ENCODE measurements around the gene DPP7. TPM values are rescaled to one million over a fixed set of nuclear protein-coding genes. Genes with fewer than 3 reads are reported as not detected.
A peak's percentile ranks its signal among the peaks of the same experiment; 100 is the strongest.

The DPP7 gene
- total RNA-seq, 2 experiments from 2014 or later, result 271 to 321 TPM

DNA sequence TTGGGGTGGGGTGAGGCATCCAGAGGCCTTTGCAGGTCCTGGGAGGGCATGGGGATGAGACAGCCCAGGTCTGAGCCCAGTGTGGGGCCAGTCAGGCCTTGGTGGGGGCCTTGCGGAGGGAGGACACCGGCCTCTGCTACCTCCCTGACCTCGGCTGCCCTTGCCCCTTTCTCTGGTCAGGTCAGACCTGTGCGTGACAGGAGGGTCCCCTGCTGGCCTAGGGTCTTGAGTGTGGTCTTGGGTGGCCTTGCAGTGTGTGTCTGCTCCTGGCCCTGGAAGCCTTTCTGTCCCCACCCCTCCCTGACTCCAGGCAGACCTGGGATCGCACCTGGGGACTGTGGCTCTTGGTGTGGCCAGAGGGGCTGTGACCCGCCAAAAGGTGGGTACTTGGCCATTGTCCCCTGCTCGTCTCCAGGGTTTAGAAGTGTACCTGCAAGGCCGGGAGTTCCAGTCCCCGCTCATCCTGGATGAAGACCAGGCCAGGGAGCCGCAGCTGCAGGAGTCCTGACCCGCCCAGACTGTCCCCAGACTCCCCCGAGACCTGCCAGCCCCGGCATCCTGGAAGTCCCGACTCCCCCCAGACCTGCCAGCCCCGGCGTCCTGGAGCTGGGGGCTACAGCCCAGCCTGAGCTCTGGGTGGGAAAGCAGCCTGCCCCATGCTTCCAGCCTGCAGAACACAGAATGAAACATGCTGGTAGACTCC is 32.2 kb downstream of the DPP7 start:
- H3K36me3 Mint-ChIP-seq, result peaks cover 7% of the 10 kb centered on the region
- H3K9me3 Mint-ChIP-seq (ENCODE audit: low read depth), result no peaks in the 10 kb centered on the region
- no peak for DNase-seq
- H3K4me1 Mint-ChIP-seq, result peaks cover 33% of the 10 kb centered on the region
- CTCF ChIA-PET, result interaction anchor here (10.6 kb wide), 1 partner anchor 14 kb away, joined by 138 read pairs; the partner anchor contains the start of gene SAPCD2
- H3K27ac Mint-ChIP-seq, result no peak overlapping the region
- ATAC-seq, result no peak
- H3K27me3 Mint-ChIP-seq, result no peaks in the 10 kb centered on the region
- no peak overlapping the region for H3K4me3 Mint-ChIP-seq

DNA sequence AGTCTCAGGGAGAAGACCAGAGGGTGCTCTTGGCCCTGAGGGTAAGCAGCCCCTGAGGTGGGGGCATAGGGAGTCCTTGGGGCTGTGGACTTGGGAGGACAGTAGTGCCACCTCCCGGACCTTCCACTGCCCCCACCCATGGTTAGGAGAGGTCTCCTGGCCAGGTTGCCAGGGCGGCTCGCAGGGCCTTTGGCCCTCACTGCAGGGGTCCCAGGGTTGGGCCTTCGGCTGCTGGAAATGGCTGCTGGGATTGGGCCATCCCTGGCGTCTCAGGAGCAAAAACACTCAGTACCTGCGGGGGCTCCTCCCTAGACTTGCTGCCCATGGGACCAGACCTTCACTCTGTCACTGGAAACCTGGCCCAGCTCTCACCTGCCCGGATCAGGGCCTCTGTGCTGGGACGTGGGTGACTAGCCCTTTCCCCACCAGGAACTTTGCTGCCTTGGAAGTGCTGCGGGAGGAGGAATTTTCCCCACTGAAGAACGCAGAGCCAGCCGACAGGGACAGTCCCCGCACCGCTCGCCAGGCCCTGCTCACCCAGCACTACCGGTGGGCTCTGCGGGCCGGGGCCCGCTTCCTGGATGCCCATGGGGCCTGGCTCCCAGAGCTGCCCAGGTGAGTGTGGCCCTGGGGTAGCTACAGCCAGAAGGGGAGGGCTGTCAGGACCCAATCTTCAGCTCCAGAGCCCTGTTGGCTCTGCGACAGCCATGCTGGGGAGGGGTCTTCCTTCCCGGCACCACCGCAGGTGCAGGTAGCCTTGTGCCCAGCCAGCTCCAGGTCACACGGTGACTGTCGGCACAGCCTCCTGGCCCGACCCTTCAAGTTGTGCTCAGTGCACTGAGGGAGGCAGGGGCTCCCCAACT is 34.0 kb downstream of the DPP7 start:
- Mint-ChIP-seq H3K27me3 (no peaks in the 10 kb centered on the region), H3K9me3 (ENCODE audit: low read depth) (no peaks in the 10 kb centered on the region), H3K4me1 (peaks cover 30% of the 10 kb centered on the region), H3K4me3 (no peak overlapping the region), H3K36me3 (peaks cover 7% of the 10 kb centered on the region), H3K27ac (no peak overlapping the region)
- no peak for ATAC-seq
- DNase-seq, result no peak
- CTCF ChIA-PET, result no interaction called here

DNA sequence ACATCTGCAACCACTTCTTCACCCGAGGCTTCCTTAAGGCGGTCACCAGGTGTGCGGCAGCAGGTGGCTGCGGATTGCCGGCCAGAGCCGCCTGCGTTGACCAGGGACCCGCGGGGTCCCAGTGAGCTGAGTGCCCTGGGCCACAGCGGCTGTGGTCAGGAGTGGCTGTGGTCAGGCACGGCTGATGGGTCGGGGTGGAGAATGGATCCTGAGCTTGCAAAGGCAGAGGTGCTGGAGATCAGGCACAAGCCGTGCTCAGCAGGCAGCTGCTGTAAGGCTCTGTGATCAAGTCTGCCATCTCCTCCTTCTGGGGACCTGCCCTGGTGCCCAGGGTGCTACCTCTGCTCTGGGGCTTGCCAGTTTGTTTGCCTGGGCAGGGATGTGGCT is 35.1 kb downstream of the DPP7 start:
- Mint-ChIP-seq H3K4me3 (no peak overlapping the region), H3K4me1 (peaks cover 22% of the 10 kb centered on the region), H3K27me3 (no peaks in the 10 kb centered on the region), H3K9me3 (ENCODE audit: low read depth) (no peaks in the 10 kb centered on the region), H3K36me3 (peaks cover 7% of the 10 kb centered on the region), H3K27ac (no peak overlapping the region)
- CTCF ChIA-PET, result interaction anchor here (0.7 to 2.5 kb wide), 2 partner anchors 11 to 157 kb away, joined by 3 to 9 read pairs; no protein-coding TSS in a partner anchor
- no peak for DNase-seq
- no peak for ATAC-seq

DNA sequence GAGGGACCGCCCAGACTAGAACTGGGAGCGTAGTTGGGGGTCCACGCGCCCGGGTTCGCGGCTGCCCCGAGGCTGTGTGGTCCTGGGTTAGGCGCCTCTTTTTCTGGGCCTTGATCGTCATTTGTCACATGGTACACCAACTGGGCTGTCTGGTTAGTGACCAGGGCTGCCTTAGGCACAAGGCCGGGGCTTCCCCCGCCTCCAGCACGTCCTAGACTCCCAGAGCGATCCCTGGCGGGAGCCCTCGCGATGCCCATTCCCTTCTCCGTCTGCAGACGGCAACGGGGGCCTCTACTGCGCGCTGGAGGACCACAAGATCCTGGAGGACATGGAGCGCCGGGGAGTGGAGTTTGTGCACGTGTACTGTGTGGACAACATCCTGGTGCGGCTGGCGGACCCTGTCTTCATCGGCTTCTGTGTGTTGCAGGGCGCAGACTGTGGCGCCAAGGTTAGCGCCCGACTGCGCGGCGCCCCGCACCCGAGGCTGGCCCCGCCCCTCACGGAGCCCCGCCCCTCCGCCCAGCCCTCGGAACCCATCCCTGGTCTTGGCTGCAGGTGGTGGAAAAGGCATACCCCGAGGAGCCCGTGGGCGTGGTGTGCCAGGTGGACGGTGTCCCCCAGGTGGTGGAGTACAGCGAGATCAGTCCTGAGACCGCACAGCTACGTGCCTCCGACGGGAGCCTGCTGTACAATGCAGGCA is 35.7 kb downstream of the DPP7 start:
- DNase-seq (no peak), ATAC-seq (no peak)
- H3K36me3 Mint-ChIP-seq, result peaks cover 7% of the 10 kb centered on the region
- no peaks in the 10 kb centered on the region for H3K27me3 Mint-ChIP-seq
- CTCF ChIA-PET, result interaction anchor here (0.7 to 2.5 kb wide), 2 partner anchors 11 to 158 kb away, joined by 3 to 9 read pairs; no protein-coding TSS in a partner anchor
- no peaks in the 10 kb centered on the region for H3K9me3 Mint-ChIP-seq (ENCODE audit: low read depth)
- H3K27ac Mint-ChIP-seq, result no peak overlapping the region
- peak overlapping the region; percentile 73 for H3K4me3 Mint-ChIP-seq
- peaks cover 20% of the 10 kb centered on the region for H3K4me1 Mint-ChIP-seq

DNA sequence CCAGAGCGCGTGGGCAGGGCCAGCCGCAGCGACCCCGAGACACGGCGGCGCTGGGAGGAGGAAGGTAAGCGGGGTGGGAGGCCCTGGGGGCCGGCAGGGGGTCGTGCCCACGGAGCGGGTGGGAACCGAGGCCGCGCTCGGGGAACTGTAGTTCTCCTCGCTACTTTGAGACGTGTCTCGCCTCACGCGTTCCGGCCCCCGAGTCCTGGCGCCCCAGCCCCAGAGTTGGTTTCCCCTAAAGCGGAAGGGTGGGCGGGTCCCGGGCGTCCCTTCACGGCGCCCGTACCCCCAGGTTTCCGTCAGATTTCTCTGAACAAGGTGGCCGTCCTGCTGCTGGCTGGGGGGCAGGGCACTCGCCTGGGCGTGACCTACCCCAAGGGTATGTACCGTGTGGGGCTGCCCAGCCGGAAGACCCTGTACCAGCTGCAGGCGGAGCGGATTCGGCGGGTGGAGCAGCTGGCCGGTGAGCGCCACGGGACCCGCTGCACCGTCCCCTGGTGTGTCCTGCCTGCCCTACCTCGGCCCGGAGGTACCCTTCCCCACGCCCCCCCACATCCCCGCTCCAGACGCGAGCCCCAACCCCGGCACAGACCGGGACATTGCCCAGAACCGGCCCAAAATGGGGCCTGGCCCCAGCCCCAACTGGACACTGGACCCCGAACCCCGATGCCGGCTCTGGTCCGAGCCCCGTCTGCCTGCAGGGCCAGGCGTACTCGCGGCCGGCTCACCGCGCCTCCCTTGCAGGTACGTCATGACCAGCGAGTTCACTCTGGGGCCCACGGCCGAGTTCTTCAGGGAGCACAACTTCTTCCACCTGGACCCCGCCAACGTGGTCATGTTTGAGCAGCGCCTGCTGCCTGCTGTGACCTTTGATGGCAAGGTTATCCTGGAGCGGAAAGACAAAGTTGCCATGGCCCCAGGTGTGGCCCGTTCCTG is 36.5 kb downstream of the DPP7 start:
- Mint-ChIP-seq H3K27ac (peak overlapping the region; percentile 46), H3K9me3 (ENCODE audit: low read depth) (no peaks in the 10 kb centered on the region), H3K4me1 (peaks cover 18% of the 10 kb centered on the region), H3K4me3 (peak overlapping the region; percentile 73), H3K36me3 (peaks cover 7% of the 10 kb centered on the region), H3K27me3 (no peaks in the 10 kb centered on the region)
- DNase-seq (peak; percentile 83), ATAC-seq (peak; percentile 54)
- CTCF ChIA-PET, result interaction anchor here (1.4 to 2.5 kb wide), 5 partner anchors 11 to 159 kb away, joined by 6 to 29 read pairs (median 8); partner anchors contain the start of gene NPDC1

DNA sequence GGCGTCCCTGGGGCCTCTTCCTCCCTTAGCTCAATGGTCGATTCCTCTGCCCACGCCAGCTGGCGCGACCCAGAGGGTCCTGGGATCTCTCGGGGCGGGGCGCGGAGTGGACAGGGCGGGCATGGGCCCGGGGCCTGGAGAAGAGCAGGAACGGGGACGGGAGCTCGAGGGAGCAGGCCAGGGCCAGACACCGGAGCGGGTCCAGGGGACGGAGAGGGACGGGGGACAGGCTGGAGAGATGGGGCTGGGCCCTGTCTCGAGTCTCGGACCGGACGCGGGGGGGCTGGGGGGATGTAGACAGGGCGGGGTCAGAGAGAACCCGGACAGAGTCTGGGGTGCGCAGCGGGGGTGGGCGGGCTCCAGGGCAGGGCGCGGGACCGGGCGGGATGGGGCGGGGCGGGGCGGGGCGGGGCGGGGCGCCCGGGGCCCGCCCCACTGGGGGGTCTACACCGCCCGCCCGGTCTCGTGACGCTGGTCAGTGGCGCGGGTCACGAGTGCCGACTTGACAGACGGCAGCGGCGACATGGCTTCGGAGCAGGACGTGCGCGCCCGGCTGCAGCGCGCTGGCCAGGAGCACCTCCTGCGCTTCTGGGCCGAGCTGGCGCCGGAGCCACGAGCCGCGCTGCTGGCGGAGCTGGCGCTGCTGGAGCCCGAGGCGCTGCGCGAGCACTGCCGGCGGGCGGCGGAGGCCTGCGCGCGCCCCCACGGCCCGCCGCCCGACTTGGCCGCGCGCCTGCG is 37.4 kb downstream of the DPP7 start, which contains the start of gene UAP1L1:
TSS of gene UAP1L1 (plus strand) at position 508 of the 738 bp plus-strand sequence. CDS start at position 524, 16 bp downstream.
- peak within 1 kb of the TSS; percentile 73 for H3K4me3 Mint-ChIP-seq
- H3K9me3 Mint-ChIP-seq (ENCODE audit: low read depth), result no peaks in the 10 kb centered on the region
- DNase-seq (peak; percentile 85), ATAC-seq (peak; percentile 80)
- no peaks in the 10 kb centered on the region for H3K27me3 Mint-ChIP-seq
- CTCF ChIA-PET, result interaction anchor here (0.6 to 2.5 kb wide), 11 partner anchors 10 to 159 kb away, joined by 3 to 29 read pairs (median 6); partner anchors contain the start of genes MAN1B1, NPDC1 and RNF224
- H3K4me1 Mint-ChIP-seq, result peaks cover 18% of the 10 kb centered on the region
- H3K27ac Mint-ChIP-seq, result peak within 1 kb of the TSS; percentile 52
- peaks cover 7% of the 10 kb centered on the region for H3K36me3 Mint-ChIP-seq

DNA sequence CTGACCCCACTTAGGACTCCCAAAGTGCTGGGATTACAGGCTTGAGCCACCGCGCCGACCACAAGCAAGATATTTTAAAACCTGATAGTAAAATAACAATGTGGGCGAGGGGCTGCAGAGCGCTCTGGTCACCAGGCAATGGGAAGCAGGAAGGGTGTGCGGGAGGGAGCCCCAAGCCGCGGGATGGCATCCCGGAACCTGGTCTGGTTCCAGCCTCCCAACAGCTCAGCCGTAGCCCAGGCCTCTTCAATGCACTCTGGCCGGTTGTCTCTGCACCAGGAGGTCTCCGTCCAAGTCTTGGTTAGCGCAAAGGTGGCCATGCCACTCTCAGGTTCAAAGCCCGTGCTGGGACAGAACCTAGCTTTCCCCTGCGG is 37.9 kb downstream of the DPP7 start:
- Mint-ChIP-seq H3K9me3 (ENCODE audit: low read depth) (no peaks in the 10 kb centered on the region), H3K36me3 (peaks cover 7% of the 10 kb centered on the region), H3K27me3 (no peaks in the 10 kb centered on the region), H3K4me1 (peaks cover 21% of the 10 kb centered on the region), H3K27ac (peak overlapping the region; percentile 52), H3K4me3 (peak overlapping the region; percentile 62)
- DNase-seq, result no peak
- ATAC-seq, result no peak
- CTCF ChIA-PET, result interaction anchor here (0.8 to 2.3 kb wide), 9 partner anchors 9 to 151 kb away, joined by 3 to 29 read pairs (median 6); partner anchors contain the start of genes MAN1B1, NPDC1 and RNF224

DNA sequence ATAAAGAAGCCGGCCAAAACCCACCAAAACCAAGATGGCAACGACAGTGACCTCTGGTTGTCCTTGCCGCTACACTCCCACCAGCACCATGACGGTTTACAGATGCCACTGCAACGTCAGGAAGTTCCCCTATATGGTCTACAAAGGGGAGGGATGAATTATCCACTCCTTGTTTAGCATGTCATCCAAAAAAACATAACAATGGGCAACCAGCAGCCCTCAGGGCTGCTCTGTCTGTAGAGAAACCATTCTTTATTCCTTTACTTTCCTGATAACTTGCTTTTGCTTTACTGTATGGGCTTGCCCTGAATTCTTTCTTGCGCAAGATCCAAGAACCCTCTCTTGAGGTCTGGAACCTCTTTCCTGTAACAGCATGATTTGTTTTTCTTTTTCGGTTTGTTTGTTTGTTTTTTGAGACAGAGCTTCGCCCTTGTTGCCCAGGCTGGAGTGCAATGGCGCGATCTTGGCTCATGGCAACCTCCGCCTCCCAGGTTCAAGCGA is 39.2 kb downstream of the DPP7 start:
- CTCF ChIA-PET, result interaction anchor here (0.8 to 1.4 kb wide), 3 partner anchors 11 to 165 kb away, joined by 3 to 6 read pairs (median 5); partner anchors contain the start of gene NPDC1
- Mint-ChIP-seq H3K27me3 (no peaks in the 10 kb centered on the region), H3K4me1 (peaks cover 29% of the 10 kb centered on the region), H3K9me3 (ENCODE audit: low read depth) (no peaks in the 10 kb centered on the region), H3K4me3 (no peak overlapping the region), H3K27ac (no peak overlapping the region), H3K36me3 (peaks cover 6% of the 10 kb centered on the region)
- ATAC-seq (no peak), DNase-seq (no peak)

DNA sequence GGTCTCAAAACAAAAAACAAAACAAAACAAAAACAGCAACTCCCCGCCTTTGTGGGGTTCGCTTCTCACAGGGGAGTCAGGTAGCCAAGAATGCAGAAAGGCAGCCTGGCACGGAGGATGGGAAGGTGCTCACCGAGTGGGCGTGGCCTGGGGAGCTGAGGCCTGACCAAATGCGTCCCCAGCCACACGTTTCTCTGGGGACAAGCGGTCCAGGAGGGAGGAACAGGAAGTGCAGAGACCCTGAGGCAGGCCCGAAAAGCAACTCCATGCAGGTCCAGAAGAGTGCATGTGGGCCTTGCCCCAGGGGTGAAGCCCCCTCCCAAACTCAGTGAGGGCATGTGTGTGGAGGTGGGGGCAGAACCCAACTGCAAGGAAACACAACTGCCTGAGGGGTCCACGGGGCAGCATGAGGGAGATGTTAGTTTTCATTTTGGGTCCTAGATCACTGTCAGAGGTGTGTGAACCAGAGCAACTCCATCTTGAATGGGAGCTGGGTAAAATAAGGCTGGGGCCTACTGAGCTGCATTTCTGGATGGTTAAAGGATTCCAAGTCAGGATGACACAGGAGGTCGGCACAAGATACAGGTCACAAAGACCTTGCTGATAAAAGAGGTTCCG is 39.8 kb downstream of the DPP7 start:
- Mint-ChIP-seq H3K4me1 (peaks cover 26% of the 10 kb centered on the region), H3K4me3 (no peak overlapping the region), H3K36me3 (peaks cover 3% of the 10 kb centered on the region), H3K9me3 (ENCODE audit: low read depth) (no peaks in the 10 kb centered on the region), H3K27ac (no peak overlapping the region), H3K27me3 (no peaks in the 10 kb centered on the region)
- CTCF ChIA-PET, result interaction anchor here (0.8 to 1.4 kb wide), 3 partner anchors 11 to 165 kb away, joined by 3 to 6 read pairs (median 5); partner anchors contain the start of gene NPDC1
- ATAC-seq (no peak), DNase-seq (no peak)

DNA sequence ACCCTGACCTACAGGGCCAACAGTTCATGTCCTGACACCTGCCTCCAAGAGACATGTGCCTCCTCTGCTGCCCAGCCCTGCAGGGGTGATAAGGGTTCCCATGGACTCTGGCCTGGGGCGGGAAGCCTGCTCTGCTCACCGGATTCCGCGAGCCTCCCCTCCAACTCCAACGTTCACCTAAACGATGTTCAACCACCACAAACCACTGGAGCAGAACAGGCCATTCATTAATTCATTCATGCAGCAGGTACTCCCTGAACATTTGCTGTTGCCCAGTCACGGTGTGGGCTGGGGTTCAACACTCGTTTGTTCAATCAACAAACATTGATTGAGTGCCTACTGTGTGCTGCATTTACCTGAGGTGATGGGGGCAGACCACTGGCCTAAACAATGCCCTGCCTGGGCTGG is 40.5 kb downstream of the DPP7 start:
- CTCF ChIA-PET, result no interaction called here
- H3K27ac Mint-ChIP-seq, result no peak overlapping the region
- no peaks in the 10 kb centered on the region for H3K9me3 Mint-ChIP-seq (ENCODE audit: low read depth)
- no peak overlapping the region for H3K4me3 Mint-ChIP-seq
- H3K27me3 Mint-ChIP-seq, result no peaks in the 10 kb centered on the region
- no peak for DNase-seq
- no peak for ATAC-seq
- H3K4me1 Mint-ChIP-seq, result peaks cover 21% of the 10 kb centered on the region
- no peaks in the 10 kb centered on the region for H3K36me3 Mint-ChIP-seq

DNA sequence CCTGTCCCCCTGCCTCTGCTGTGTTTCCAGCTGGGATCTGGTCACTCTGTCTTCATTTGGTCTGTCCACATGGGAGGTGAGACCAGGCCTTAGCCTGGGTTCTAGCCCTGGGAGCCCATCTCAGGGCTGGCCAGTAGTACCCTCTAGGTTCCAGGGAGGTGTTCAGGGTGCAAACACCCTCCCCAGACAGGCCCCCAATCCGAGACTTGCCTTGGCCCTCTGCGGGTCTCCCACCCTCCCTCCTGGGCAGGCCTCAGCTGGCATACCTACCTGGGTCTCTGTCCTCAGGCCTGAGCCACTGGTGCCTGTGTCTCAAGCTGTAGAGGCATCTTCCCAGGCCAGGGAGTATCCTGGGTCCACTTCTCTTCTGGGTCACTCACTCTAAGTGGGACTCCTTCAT is 43.3 kb downstream of the DPP7 start:
- no peak for DNase-seq
- peak overlapping the region; percentile 78 for H3K4me3 Mint-ChIP-seq
- peak overlapping the region; percentile 83 for H3K27ac Mint-ChIP-seq
- peaks cover 1% of the 10 kb centered on the region for H3K36me3 Mint-ChIP-seq
- ATAC-seq, result no peak
- CTCF ChIA-PET, result interaction anchor here (1.2 to 10.2 kb wide), 14 partner anchors 11 to 344 kb away, joined by 3 to 183 read pairs (median 12); partner anchors contain the start of genes ABCA2, AJM1, FUT7 and MAN1B1
- H3K27me3 Mint-ChIP-seq, result no peaks in the 10 kb centered on the region
- H3K4me1 Mint-ChIP-seq, result peaks cover 29% of the 10 kb centered on the region
- H3K9me3 Mint-ChIP-seq (ENCODE audit: low read depth), result no peaks in the 10 kb centered on the region
